GM18951 (cell line): ENCODE data around the gene VPS11.
"Not testable (repeated sequence)": the region's sequence is repeated elsewhere in the genome, so short reads cannot be mapped to it uniquely, and the experiment has no call there.

Source experiments
- POLR2A ChIP-seq: IDR thresholded peaks from 4 replicates; pipeline ENCODE4 v1.6.1; 2011; ENCODE audit warnings: mild to moderate bottlenecking; ENCODE audit not compliant: insufficient read length, insufficient read depth; ENCODE audit errors: extremely low read depth
- in situ Hi-C: fragments of 300-500 bp; cut with MboI; formaldehyde crosslinking; loops from one replicate; pipeline ENCODE4 v1.12.0; 2022; ENCODE audit warnings: low sequenced_read_pairs, mixed read lengths, inconsistent platforms; ENCODE audit not compliant: unreplicated experiment

VPS11 gene

GRCh38 chr11:119028346-119029068 lies 39.1 kb upstream of the VPS11 start:
- TF ChIP-seq POLR2A, result no peak
- in situ Hi-C loops, result no loop called here

- in situ Hi-C loops, result no loop called here
- TF ChIP-seq POLR2A, result no peak
Measured at GRCh38 chr11:119029069-119029339, 38.6 kb upstream of the VPS11 start.

GRCh38 chr11:119029340-119030028 lies 38.1 kb upstream of the VPS11 start:
- no peak for TF ChIP-seq POLR2A
- in situ Hi-C loops, result no loop called here

GRCh38 chr11:119030029-119030328 lies 37.6 kb upstream of the VPS11 start:
- in situ Hi-C loops, result no loop called here
- no peak for TF ChIP-seq POLR2A

- peak; percentile 67 for TF ChIP-seq POLR2A
- in situ Hi-C loops, result no loop called here
Measured at GRCh38 chr11:119030329-119031047, 37.1 kb upstream of the VPS11 start, which contains the start of gene SLC37A4. SLC37A4 (minus strand) TSS chr11:119030877.

GRCh38 chr11:119031912-119032280 lies 35.7 kb upstream of the VPS11 start:
- in situ Hi-C loops, result no loop called here
- no peak for TF ChIP-seq POLR2A

GRCh38 chr11:119033421-119033820 lies 34.2 kb upstream of the VPS11 start:
- in situ Hi-C loops, result not testable (repeated sequence)

- TF ChIP-seq POLR2A, result no peak
- in situ Hi-C loops, result no loop called here
Measured at GRCh38 chr11:119034813-119035212, 32.8 kb upstream of the VPS11 start.

- in situ Hi-C loops, result no loop called here
- TF ChIP-seq POLR2A, result no peak
Measured at GRCh38 chr11:119038884-119039283, 28.7 kb upstream of the VPS11 start.

GRCh38 chr11:119039471-119039870 lies 28.1 kb upstream of the VPS11 start:
- in situ Hi-C loops, result not testable (repeated sequence)

- in situ Hi-C loops, result no loop called here
- no peak for TF ChIP-seq POLR2A
Measured at GRCh38 chr11:119041821-119042514, 25.6 kb upstream of the VPS11 start.

GRCh38 chr11:119042927-119043326 lies 24.7 kb upstream of the VPS11 start:
- TF ChIP-seq POLR2A, result no peak
- in situ Hi-C loops, result no loop called here

GRCh38 chr11:119044708-119045107 lies 22.9 kb upstream of the VPS11 start:
- no peak for TF ChIP-seq POLR2A
- in situ Hi-C loops, result no loop called here

- in situ Hi-C loops, result no loop called here
Measured at GRCh38 chr11:119046489-119046888, 21.1 kb upstream of the VPS11 start.

More at GRCh38 chr11:119046489-119046888, 21.1 kb upstream of the VPS11 start:
- TF ChIP-seq POLR2A, result no peak
